Pancreas (tissue), 10 donors: ENCODE data around the gene PXMP2. TPM values are rescaled to one million over a fixed set of nuclear protein-coding genes. Genes with fewer than 3 reads are reported as not detected.

Experiments
- ATAC-seq, 4 donors: fragments of 200-7000 bp; cut with Tn5 transposase; one replicate each; pipeline versions ENCODE4 v1.8.0 to v1.9.1; 2020; ENCODE audit warnings: mild to moderate bottlenecking in 4 of 4, moderate library complexity in 4 of 4
- DNase-seq, 6 donors: peaks; one replicate each; pipeline ENCODE4 v3.0.0-alpha.2; 2020
- FAIRE-seq: peaks from 2 replicates; lab custom pipeline; 2012; peaks lifted over from hg19 to GRCh38; lab: Jason Lieb, UNC
- H3K27ac ChIP-seq, 4 donors: fragments of 200-600 bp; sonication (generic); 1 replicate in 3 of 4; 2 replicates in 1 of 4; pipeline versions ENCODE4 v1.5.0 to v1.8.0; 2020
- H3K27me3 ChIP-seq, 4 donors: fragments of 200-600 bp; one replicate each; pipeline ENCODE4 v1.8.0; 2021
- H3K36me3 ChIP-seq, 3 donors: fragments of 200-600 bp; sonication (generic) in 1 of 3; one replicate each; pipeline versions ENCODE4 v1.5.0 to v1.8.0; 2020 to 2021
- H3K4me1 ChIP-seq, 3 donors: fragments of 200-600 bp; one replicate each; pipeline ENCODE4 v1.8.0; 2021
- H3K4me3 ChIP-seq, 4 donors: fragments of 200-600 bp; sonication (generic) in 2 of 4; one replicate each; pipeline versions ENCODE4 v1.5.0 to v1.8.0; 2020 to 2021
- H3K9me3 ChIP-seq, 4 donors: fragments of 200-600 bp; one replicate each; pipeline ENCODE4 v1.8.0; 2021
- WGBS, 2 donors: extraction: QIAGEN DNeasy Blood & Tissue Kit; methylation state at CpG; one replicate each; pipeline ENCODE4 v1.1.7; 2013; 5-methylcytosine and 5-hydroxymethylcytosine counted together
- intact Hi-C, 3 donors: fragments of 100-400 bp; cut with DNase I; formaldehyde crosslinking; loops; one replicate each; pipeline versions ENCODE4 v1.11.1 to v1.14.2; 2022
- polyA plus RNA-seq, 2 donors: library from polyadenylated mRNA; stranded (reverse); fragments of 200-250 nt; gene quantifications; one replicate each; pipeline ENCODE4 v1.2.3, GENCODE V29; 2013
- total RNA-seq, 6 donors: library from RNA; stranded (reverse); fragmentation: NEBNext Ultra II Directional in 4 of 6; extraction: Animal tissue kit (Norgen Biotek cat#: 25700) in 4 of 6; gene quantifications; one replicate each; pipeline versions ENCODE4 v1.2.1 to v1.2.4, GENCODE V29; 2021 to 2023
- TF ChIP-seq, protein P1 (sequence below), 4 donors: fragments of 200-600 bp; sonication (generic) in 3 of 4; IDR thresholded peaks; one replicate each; pipeline versions ENCODE4 v1.5.0 to v1.8.0; 2021; ENCODE audit warnings: antibody characterized with exemption in 4 of 4
- donor health status: healthy with polysubstance abuse.
- donor health status: DM: no; HTN: no; CAD: no; lungs with moderate emphysema.
- donor health status: DM: no; HTN: no; CAD: no.
- donor health status: control.
- donor health status: control.
- donor health status: Bipolar disorder and iron deficiency.
- donor health status: DM: yes; HTN: yes; CAD: no.
- donor health status: DM: no; HTN: no; CAD: no.
- donor health status: DM: no; HTN: no; CAD: no.
- donor health status: DM: yes; HTN: yes; CAD: no.

PXMP2 gene
- total and polyA plus RNA-seq, 8 donors = 7.7 to 27.1 (median 13.3) TPM

GRCh38 chr12:132723015-132723763, 35.8 kb downstream of the PXMP2 start:
- Histone ChIP-seq H3K4me3 (no peak overlapping the region), H3K27ac (no peak overlapping the region), H3K9me3 (no peaks in the 10 kb centered on the region), H3K27me3 (no peaks in the 10 kb centered on the region), H3K4me1 (no peaks in the 10 kb centered on the region), H3K36me3 (peaks cover 9 to 55% (median 17%) of the 10 kb centered on the region in 3 donors)
- TF ChIP-seq, protein P1, sequence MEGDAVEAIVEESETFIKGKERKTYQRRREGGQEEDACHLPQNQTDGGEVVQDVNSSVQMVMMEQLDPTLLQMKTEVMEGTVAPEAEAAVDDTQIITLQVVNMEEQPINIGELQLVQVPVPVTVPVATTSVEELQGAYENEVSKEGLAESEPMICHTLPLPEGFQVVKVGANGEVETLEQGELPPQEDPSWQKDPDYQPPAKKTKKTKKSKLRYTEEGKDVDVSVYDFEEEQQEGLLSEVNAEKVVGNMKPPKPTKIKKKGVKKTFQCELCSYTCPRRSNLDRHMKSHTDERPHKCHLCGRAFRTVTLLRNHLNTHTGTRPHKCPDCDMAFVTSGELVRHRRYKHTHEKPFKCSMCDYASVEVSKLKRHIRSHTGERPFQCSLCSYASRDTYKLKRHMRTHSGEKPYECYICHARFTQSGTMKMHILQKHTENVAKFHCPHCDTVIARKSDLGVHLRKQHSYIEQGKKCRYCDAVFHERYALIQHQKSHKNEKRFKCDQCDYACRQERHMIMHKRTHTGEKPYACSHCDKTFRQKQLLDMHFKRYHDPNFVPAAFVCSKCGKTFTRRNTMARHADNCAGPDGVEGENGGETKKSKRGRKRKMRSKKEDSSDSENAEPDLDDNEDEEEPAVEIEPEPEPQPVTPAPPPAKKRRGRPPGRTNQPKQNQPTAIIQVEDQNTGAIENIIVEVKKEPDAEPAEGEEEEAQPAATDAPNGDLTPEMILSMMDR (IDR thresholded peaks at IDR 0.05) = no peak
- 92 to 93% methylated on average over 28 to 30 of the region's 30 CpGs for whole genome bisulfite sequencing, 2 donors
- DNase-seq = peak in 1 of 6 donors; percentile 50
- FAIRE-seq = no peak
- no peak for ATAC-seq
- intact Hi-C loops = no loop called here

DNA sequence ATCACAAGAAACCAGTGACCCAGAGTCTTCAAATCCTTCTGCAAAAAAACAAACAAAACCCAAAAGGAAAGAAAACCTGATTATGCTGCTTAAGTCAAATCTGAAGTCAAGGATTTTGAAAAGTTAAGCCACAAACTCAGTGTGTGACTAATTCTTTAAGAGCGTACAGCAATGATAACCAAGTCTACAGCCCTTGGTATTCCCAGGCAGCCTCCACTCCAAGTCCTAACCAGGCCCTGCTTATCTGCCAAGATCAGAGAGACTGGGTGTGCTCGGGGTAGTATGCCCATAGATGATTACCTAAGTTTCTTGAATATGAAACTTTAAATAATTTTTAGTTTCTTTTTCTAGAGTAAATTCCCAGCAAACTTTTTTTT, 36.4 kb downstream of the PXMP2 start:
- intact Hi-C loops = no loop called here
- FAIRE-seq (no peak), DNase-seq (no peak), ATAC-seq (no peak)
- H3K4me3 ChIP-seq = no peak overlapping the region
- no peak overlapping the region for H3K27ac ChIP-seq
- TF ChIP-seq, protein P1 (IDR thresholded peaks at IDR 0.05) = no peak
- H3K9me3 ChIP-seq = no peaks in the 10 kb centered on the region
- WGBS, 2 donors = 89 to 91% methylated on average over 2 of the region's 2 CpGs
- H3K36me3 ChIP-seq = peaks cover 9 to 57% (median 15%) of the 10 kb centered on the region in 3 donors
- H3K4me1 ChIP-seq = no peaks in the 10 kb centered on the region
- H3K27me3 ChIP-seq = no peaks in the 10 kb centered on the region

GRCh38 chr12:132724506-132725241, 37.3 kb downstream of the PXMP2 start:
- ATAC-seq = no peak
- Histone ChIP-seq H3K4me3 (no peak overlapping the region), H3K4me1 (no peaks in the 10 kb centered on the region), H3K9me3 (no peaks in the 10 kb centered on the region), H3K27me3 (no peaks in the 10 kb centered on the region), H3K27ac (no peak overlapping the region), H3K36me3 (peaks cover 6 to 51% (median 7%) of the 10 kb centered on the region in 3 donors)
- no peak for DNase-seq
- WGBS, 2 donors = 86 to 89% methylated on average over 30 of the region's 30 CpGs
- intact Hi-C loops = no loop called here
- TF ChIP-seq, protein P1 (IDR thresholded peaks at IDR 0.05) = no peak
- no peak for FAIRE-seq

GRCh38 chr12:132726386-132726785, 39.0 kb downstream of the PXMP2 start:
- Histone ChIP-seq H3K4me1 (no peaks in the 10 kb centered on the region), H3K27ac (no peak overlapping the region), H3K4me3 (no peak overlapping the region), H3K36me3 (peaks cover 6 to 50% (median 7%) of the 10 kb centered on the region in 3 donors), H3K9me3 (no peaks in the 10 kb centered on the region), H3K27me3 (no peaks in the 10 kb centered on the region)
- FAIRE-seq (no peak), DNase-seq (no peak), ATAC-seq (no peak)
- TF ChIP-seq, protein P1 (IDR thresholded peaks at IDR 0.05) = no peak
- WGBS, 2 donors = 94 to 96% methylated on average over 12 of the region's 12 CpGs
- intact Hi-C loops = no loop called here
